ENCODE data around the gene DMWD.

DNA sequence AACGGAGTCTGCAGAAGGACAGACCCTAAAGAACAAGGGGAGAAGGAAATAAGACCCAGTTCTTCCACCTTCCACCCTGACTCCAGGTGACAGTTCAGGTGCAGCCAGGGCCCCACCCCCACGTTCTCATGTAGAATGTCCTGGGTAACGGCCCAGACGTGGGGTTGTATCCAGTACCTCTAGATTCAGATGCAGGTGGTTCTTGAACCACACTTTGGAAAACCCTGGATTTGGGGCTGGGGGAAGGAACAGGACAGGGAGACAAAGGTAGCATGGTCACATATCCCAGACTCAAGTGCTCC lies 12.5 kb downstream of the DMWD start:
- TF ChIP-seq, protein P1, sequence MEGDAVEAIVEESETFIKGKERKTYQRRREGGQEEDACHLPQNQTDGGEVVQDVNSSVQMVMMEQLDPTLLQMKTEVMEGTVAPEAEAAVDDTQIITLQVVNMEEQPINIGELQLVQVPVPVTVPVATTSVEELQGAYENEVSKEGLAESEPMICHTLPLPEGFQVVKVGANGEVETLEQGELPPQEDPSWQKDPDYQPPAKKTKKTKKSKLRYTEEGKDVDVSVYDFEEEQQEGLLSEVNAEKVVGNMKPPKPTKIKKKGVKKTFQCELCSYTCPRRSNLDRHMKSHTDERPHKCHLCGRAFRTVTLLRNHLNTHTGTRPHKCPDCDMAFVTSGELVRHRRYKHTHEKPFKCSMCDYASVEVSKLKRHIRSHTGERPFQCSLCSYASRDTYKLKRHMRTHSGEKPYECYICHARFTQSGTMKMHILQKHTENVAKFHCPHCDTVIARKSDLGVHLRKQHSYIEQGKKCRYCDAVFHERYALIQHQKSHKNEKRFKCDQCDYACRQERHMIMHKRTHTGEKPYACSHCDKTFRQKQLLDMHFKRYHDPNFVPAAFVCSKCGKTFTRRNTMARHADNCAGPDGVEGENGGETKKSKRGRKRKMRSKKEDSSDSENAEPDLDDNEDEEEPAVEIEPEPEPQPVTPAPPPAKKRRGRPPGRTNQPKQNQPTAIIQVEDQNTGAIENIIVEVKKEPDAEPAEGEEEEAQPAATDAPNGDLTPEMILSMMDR (conservative IDR thresholded peaks at IDR 0.05; ENCODE audit: low read depth, low read length) = no peak
- TF ChIP-seq RCOR1 (IDR thresholded peaks at IDR 0.05; ENCODE audit: insufficient replicate concordance, low read length) = no peak
- no peak for TF ChIP-seq SMC3 (IDR thresholded peaks at IDR 0.05; ENCODE audit: low read depth, low read length)
- TF ChIP-seq POLR2A (IDR thresholded peaks at IDR 0.05; ENCODE audit: low read depth, low read length) = no peak
- TF ChIP-seq BHLHE40 (IDR thresholded peaks at IDR 0.05; ENCODE audit: low read depth, low read length) = no peak
- TF ChIP-seq FOS (IDR thresholded peaks at IDR 0.05; ENCODE audit: low read depth, low read length) = no peak
- no peak for TF ChIP-seq MAFK (IDR thresholded peaks at IDR 0.05; ENCODE audit: low read depth, low read length)
- no peak for TF ChIP-seq RFX5 (IDR thresholded peaks at IDR 0.05; ENCODE audit: low read depth, low read length)
- no peak for TF ChIP-seq CHD1 (IDR thresholded peaks at IDR 0.05; ENCODE audit: low read depth, low read length)
- TF ChIP-seq CEBPB (IDR thresholded peaks at IDR 0.05; ENCODE audit: low read depth, low read length) = no peak
